ENCODE results near the gene ARCN1.

- TF ChIP-seq CTCF (IDR thresholded peaks at IDR 0.05) (no peak), POLR2A (IDR thresholded peaks at IDR 0.05) (no peak)
These were observed 32.4 kb downstream of the ARCN1 start for GRCh38 chr11:118604566-118604965.
